ENCODE measurements around the gene BTBD2.
"Not testable (repeated sequence)": the region's sequence is repeated elsewhere in the genome, so short reads cannot be mapped to it uniquely, and the experiment has no call there.

The BTBD2 gene

GRCh38 chr19:2038284-2039088 lies 23.0 kb upstream of the BTBD2 start:
- peak; percentile 23 for DNase-seq (ENCODE audit: extremely low read depth, insufficient read length)
- Histone ChIP-seq H3K4me3 (replicated peaks; ENCODE audit: low read depth, low read length) (no peak overlapping the region), H3K36me3 (ENCODE audit: control insufficient read depth, insufficient read depth, low read length) (peaks cover 43% of the 10 kb centered on the region), H3K27me3 (replicated peaks; ENCODE audit: control insufficient read depth, insufficient read depth, low read length) (no peaks in the 10 kb centered on the region)
- TF ChIP-seq CTCF (IDR thresholded peaks at IDR 0.05; ENCODE audit: insufficient read depth, low read length, poor library complexity, severe bottlenecking), result no peak

GRCh38 chr19:2037651-2038255 lies 22.2 kb upstream of the BTBD2 start:
- Histone ChIP-seq H3K4me3 (replicated peaks; ENCODE audit: low read depth, low read length) (no peak overlapping the region), H3K36me3 (ENCODE audit: control insufficient read depth, insufficient read depth, low read length) (peaks cover 37% of the 10 kb centered on the region), H3K27me3 (replicated peaks; ENCODE audit: control insufficient read depth, insufficient read depth, low read length) (no peaks in the 10 kb centered on the region)
- TF ChIP-seq CTCF (IDR thresholded peaks at IDR 0.05; ENCODE audit: insufficient read depth, low read length, poor library complexity, severe bottlenecking), result no peak
- no peak for DNase-seq (ENCODE audit: extremely low read depth, insufficient read length)

- Histone ChIP-seq H3K4me3 (replicated peaks; ENCODE audit: low read depth, low read length) (no peak overlapping the region), H3K36me3 (ENCODE audit: control insufficient read depth, insufficient read depth, low read length) (peaks cover 29% of the 10 kb centered on the region), H3K27me3 (replicated peaks; ENCODE audit: control insufficient read depth, insufficient read depth, low read length) (no peaks in the 10 kb centered on the region)
- no peak for DNase-seq (ENCODE audit: extremely low read depth, insufficient read length)
- TF ChIP-seq CTCF (IDR thresholded peaks at IDR 0.05; ENCODE audit: insufficient read depth, low read length, poor library complexity, severe bottlenecking), result no peak
These were observed 20.9 kb upstream of the BTBD2 start for GRCh38 chr19:2036424-2036823.

GRCh38 chr19:2035590-2035991 lies 20.1 kb upstream of the BTBD2 start:
- H3K27me3 ChIP-seq (replicated peaks; ENCODE audit: control insufficient read depth, insufficient read depth, low read length), result no peaks in the 10 kb centered on the region
- peak; percentile 37 for DNase-seq (ENCODE audit: extremely low read depth, insufficient read length)
- peaks cover 20% of the 10 kb centered on the region for H3K36me3 ChIP-seq (ENCODE audit: control insufficient read depth, insufficient read depth, low read length)
- no peak overlapping the region for H3K4me3 ChIP-seq (replicated peaks; ENCODE audit: low read depth, low read length)
- TF ChIP-seq CTCF (IDR thresholded peaks at IDR 0.05; ENCODE audit: insufficient read depth, low read length, poor library complexity, severe bottlenecking), result no peak

GRCh38 chr19:2034729-2035589 lies 19.4 kb upstream of the BTBD2 start:
- TF ChIP-seq CTCF (IDR thresholded peaks at IDR 0.05; ENCODE audit: insufficient read depth, low read length, poor library complexity, severe bottlenecking), result no peak
- Histone ChIP-seq H3K27me3 (replicated peaks; ENCODE audit: control insufficient read depth, insufficient read depth, low read length) (no peaks in the 10 kb centered on the region), H3K36me3 (ENCODE audit: control insufficient read depth, insufficient read depth, low read length) (peaks cover 14% of the 10 kb centered on the region), H3K4me3 (replicated peaks; ENCODE audit: low read depth, low read length) (no peak overlapping the region)
- peak; percentile 81 for DNase-seq (ENCODE audit: extremely low read depth, insufficient read length)

- not testable (repeated sequence) for H3K36me3 ChIP-seq (ENCODE audit: control insufficient read depth, insufficient read depth, low read length); H3K4me3 ChIP-seq (replicated peaks; ENCODE audit: low read depth, low read length); DNase-seq (ENCODE audit: extremely low read depth, insufficient read length); H3K27me3 ChIP-seq (replicated peaks; ENCODE audit: control insufficient read depth, insufficient read depth, low read length)
These were observed 18.7 kb upstream of the BTBD2 start for GRCh38 chr19:2034253-2034652.

Measured in GM06990 (cell line).